GM19328 (cell line): ENCODE data around the gene SLC2A4RG.

Experiments used
- ATAC-seq: cut with Tn5 transposase; IDR thresholded peaks from one replicate; pipeline ENCODE4 v1.9.1; 2021; ENCODE audit warnings: mild to moderate bottlenecking, moderate library complexity; ENCODE audit not compliant: unreplicated experiment

The SLC2A4RG gene

DNA sequence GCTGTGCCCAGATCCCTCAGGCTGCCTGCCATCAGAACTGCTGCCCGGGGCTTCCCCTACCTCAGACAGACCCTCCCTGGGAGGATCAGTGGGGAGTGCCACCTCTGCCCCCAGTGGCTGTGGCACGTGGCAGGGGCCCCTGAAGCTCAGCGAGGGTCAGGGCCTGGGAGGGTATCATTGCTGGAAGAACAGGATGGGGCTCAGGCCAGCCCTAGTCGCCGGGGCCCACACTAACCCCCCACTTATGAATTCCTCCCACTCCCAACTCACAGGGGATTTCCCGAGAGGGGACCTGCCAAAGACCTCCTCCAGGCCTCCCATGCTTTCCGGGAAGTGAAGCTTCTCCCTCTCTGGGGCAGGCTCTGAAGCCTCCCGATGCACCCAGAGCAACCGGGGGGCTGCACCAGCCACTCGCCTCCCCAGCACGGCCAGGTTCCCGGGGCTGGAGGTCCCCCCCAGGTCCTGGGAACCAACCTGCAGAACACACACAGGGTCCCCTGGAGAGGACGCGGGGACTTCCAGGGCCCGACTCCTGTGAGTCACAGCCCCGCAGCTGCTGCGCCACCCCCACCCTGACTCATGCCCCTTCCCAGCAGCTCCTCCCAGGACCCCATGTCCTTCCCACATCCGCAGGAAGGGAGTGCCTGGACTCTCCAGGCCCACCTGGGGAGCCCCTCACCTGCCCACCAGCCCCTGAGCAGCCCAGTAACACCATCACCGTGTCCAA is 40.7 kb upstream of the SLC2A4RG start:
- no peak for ATAC-seq

DNA sequence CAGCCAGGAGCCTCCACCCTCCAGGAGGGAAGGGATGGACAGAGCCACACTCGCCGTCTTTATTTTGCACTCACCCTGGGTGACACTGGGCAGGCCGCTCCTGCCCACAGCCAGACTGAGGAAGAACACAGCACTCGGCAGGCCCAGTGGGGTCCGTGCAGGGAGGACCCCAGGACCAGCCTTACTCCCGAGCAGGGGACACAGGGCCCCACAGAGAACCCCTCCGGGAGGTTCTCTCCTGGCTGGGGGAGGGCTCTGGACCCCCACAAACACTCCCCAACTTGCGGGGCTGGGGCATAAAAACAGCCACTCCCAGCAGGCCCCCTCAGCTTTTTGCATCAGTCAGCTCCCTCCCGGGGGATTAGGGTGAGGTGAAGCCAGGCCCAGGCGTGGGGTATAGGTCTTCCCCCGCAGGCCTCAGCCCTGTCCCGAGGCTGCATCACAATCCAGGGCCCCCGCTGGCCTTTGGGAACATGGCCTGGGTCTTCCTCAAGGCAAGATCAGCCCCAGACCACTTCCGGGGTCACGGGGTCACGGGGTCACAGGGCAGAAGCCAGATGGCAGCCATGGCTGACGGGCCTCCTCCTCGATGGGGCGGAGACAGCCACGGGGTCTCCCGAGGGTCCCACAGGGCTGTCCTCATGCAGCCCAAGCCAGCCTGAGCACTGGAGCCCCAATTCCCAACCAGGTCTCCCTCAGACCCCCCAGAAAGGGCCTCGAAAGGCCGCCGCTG is 39.9 kb upstream of the SLC2A4RG start:
- ATAC-seq, result no peak

- no peak for ATAC-seq
Observed at GRCh38 chr20:63700199-63701050, 39.2 kb upstream of the SLC2A4RG start.

DNA sequence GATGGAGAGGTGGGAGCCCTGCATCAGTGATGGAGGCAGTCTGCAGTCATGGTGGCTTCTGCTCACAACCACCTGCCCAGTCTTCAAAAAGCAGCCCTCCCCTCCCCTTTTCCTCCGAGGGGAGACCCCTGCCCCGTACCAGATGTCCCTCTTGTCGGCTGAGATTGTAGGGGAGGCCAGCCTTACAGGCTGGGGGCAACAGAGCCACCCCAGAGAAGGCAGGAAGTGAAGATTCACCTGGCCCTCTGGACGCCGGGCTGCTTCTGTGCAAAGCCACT is 38.6 kb upstream of the SLC2A4RG start:
- no peak for ATAC-seq

DNA sequence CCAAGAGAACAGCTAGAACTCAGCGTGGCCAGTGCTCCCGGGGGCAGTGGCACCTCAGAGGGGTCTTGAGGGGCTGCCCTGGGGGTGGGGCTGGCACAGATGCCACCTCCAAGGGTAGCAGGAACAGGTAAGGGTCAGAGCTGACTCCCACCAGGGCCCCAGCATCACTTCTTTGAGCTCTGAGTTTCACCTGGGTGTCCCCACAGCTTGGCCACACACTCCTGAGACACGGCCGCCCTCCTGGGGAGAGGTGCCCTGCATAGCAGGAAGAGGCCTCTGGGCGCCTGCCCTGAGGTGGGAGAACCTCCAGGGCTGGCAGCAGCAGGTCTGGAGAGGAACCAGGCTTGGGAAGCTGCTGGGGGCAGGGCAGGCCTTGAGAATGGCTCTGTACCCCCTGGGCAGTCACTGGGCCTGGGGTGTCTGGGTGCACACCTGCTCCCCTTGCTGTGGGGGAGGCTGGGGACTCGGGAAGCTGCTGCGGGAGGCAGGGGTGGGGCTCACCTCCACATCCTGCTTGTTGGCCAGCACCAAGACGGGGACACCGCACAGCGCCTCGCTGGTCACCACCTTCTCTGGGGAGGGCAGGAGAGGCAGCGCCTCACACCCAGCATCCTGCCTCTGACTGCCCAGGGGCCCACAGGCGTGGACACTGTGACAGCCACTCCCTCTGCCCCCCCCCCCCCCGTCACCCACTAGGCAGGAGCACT is 38.1 kb upstream of the SLC2A4RG start:
- ATAC-seq, result no peak

- no peak for ATAC-seq
Observed at GRCh38 chr20:63702036-63702665, 37.4 kb upstream of the SLC2A4RG start.

DNA sequence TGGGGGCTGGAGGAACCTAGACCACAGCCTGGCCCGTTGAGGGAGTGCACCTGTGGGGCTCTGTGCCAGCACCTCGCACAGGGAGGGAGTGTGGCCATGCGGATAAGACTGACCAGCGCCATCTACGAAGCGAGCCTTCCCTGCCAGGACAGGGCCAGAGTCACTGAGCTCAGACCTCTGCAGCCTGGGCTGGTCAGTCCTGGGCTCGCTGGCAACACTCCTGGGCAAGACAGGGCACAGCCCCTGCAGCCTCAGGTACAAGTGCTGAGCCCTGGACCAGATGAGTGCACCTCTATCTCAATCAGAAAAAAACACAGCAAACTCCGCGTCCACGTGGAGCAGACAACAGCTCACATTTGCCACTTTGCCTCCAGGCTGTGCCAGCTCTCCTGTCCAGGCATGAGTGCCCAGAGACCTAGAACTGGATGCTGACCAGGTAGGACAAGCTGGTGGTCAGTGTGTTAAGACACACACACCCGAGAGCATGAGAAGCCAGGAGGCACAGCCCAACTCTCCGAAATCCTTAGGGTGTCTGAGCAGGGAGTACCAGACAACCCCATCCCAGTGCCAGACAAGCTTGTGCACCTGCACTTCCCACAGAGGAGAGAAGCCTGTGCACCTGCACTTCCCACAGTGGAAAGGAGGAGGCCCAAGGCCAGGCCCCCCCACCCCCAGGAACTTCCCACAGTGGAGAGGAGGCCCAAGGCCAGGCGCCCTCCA is 36.7 kb upstream of the SLC2A4RG start:
- ATAC-seq, result no peak

GRCh38 chr20:63703471-63703975 is 36.1 kb upstream of the SLC2A4RG start:
- ATAC-seq, result no peak

DNA sequence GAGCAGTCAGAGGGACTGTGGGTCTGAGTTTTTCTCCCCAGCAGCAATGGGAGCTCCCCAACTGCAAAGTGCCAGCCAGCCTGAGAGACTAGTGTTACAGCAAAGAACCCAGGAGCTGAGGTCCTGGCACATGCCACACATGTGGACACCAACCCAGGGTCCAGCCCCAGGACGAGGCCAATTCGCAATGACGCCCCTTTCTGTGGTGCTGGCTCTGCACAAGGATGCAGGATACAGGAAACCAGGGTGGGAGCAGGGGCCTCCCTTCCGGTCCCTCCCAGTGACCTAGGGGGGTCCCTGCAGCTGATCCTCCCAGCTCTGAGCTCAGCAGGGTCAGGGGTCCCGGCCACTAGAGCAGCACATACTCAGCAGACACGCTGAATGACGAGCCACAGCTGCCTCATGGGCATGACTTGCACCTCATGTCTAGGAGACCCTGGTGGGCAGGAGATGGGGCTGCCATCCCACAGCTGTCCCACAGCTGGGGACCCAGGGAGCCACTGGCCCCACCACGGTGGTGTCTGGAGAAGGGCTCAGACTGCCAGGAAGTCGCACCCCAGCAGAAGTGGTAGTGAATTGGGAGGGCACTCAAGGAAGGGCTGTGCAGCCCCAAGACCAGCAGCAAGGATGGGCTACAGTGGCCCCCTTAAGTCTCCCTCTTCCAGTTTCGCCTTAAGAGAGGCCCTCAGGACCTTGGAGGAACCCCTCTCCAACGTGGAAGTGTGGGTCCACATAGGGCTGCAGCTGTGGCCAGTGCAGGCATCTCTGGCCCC is 35.4 kb upstream of the SLC2A4RG start:
- no peak for ATAC-seq

GRCh38 chr20:63704749-63705117 is 34.8 kb upstream of the SLC2A4RG start:
- no peak for ATAC-seq

DNA sequence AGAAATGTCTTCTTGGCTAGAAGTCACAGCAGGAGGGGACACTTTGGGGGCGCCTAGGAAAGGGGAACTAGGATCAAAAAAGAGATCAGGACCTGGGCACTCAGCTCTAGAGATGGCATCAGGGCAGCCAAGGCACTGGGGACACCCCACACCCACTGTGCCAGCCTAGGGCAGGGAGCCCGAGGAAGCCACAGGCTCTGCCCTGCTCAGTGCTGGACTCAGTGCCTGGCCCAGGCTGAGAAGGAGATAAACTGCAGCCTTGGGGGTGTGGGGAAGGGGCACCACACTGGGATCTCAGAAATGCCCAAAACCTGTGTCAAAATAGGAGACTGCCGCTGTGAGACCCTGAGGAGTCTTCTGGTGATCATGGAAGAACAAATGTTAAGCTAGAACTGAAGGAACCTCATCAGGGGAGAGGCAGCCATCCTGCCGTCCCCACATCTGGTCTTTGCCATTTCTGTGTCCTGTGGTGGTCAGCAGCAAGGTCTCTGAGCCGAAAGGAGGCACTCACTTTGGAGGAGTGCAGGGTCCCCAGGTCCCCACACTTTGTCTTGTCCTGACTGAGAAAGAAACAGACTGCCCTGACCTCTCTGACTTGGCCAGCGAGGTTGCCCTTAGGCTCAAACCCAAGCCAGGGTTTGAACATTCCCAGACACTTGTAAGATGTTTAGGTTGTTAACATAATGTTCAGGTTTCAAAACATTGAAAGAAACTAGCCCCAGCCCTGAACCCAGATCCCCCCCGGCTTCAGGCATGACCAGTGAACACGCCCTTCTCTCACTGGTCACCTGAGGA is 34.1 kb upstream of the SLC2A4RG start:
- ATAC-seq, result no peak

DNA sequence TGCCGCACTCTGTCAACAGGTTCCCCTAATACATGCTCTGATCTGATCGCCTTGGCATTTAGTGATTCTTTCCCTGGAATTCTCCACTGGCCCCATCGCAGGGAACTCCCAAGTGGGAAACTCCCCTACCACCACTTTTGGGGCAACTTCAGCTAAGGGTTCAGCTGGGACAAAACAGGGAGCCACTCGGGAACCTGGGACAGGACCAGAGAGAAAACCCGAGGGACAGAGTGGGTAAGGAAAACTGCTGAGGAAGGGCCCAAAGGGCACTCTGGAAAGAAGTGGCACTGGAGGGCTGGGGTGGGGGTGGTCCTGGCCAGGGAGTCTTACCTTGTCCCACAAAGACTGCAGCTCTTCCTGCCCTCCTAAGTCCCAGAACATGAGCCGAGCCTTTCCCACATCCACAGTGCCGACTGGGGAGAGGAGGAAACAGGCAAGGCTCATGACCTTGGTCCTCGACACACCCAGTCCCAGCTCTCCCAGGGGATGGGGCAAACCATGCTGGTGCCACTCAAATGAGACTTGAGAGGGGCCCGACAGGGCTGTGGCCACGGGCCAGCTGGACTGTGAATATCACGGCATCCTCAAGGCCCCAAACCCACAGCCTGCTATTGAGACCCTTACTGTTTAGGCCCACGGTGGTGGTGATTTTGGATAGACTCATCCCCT is 33.4 kb upstream of the SLC2A4RG start:
- ATAC-seq, result no peak

DNA sequence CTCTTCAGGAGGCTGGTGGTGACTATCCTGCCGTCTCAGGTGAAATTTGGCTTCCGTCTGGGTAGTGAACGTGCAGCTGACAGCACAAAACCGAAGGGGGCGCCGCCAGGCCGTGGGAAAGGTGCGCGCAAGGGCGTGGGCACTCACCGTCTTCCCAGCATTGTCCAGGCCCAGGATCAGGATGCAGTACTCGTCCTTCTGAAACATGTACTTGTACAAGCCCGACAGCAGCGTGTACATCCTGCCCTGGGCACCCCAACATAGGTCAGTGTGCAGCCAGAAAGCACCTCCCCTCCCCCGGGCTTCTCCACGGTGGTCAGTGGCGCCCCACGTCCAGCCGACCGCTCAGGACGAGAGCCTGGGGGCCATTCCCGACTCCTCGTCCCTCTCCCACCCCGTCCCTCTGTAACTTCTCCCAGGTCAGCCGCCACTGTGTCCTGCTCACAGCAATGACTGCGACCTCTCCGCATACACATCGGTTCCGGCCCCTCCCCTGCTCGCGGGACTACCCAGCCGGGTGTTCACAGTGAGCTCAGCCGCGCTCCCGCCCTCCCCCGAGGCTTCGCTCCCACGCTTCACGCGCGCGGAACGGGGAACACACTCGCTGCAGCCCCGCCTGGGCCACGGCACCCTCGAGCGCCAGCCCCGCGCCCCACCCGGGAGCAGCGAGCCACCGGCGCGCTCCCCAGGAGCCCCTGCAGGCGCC is 32.6 kb upstream of the SLC2A4RG start:
- ATAC-seq, result no peak

DNA sequence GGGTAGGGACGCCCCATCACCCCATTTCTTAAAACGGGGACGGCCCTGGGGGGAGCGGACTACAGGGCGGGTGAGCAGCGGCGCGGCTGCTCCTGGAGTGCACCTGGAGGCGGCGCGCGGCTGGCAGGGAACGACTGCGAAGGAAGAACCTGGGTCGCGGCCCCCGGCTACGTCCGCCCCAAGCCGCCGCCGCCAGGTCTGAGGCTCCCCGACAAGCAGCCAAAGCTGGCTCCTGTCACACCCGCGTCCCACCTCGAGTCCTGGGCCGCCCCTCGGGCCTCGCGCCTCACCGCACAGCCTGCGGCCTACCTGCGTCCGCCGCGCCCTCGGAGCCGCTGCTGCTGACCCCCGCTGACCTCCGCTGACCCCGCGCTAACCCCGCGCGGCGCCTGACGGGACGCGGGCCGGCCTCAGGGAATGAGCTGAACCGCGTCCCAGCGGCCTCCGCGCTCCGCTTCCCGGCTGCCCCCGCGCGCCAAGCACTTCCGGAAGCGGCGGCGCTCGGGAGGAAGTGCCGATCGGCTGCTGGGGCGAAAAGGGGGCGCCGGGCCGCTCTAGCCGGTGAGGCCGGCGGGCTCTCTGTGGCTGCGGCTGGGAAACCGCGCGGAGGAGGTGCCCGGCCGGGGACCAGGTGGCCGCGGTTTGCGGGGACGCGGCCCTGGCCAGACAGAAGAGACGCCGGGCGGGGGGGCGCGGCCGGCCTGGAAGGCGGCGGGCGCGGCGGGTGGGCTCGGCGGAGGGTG is 31.8 kb upstream of the SLC2A4RG start, which contains the start of the genes ARFRP1 and ZGPAT:
ARFRP1 (minus strand) TSS at position 419 of the 743 bp plus-strand sequence. CDS start 885 bp downstream, outside the sequence.
ZGPAT (plus strand) TSS at position 482 of the 743 bp plus-strand sequence. CDS start 542 bp downstream, outside the sequence.
- ATAC-seq, result peak; percentile 68

- ATAC-seq, result peak; percentile 7
Observed at GRCh38 chr20:63708301-63709148, 31.1 kb upstream of the SLC2A4RG start.
